Choroid plexus epithelial cell (primary cell): ENCODE data around the gene ACMSD.
"Not testable (repeated sequence)": the region's sequence is repeated elsewhere in the genome, so short reads cannot be mapped to it uniquely, and the experiment has no call there.

ENCODE experiments used
- DNase-seq: peaks from one replicate; pipeline ENCODE4 v3.0.0-alpha.2; 2010; ENCODE audit warnings: low read depth
- H3K4me3 ChIP-seq: 2 replicates; pipeline ENCODE4 v1.5.1; 2011; ENCODE audit warnings: low read depth, mild to moderate bottlenecking, control low read depth, low read length, moderate library complexity
- CTCF ChIP-seq: conservative IDR thresholded peaks from 2 replicates; pipeline ENCODE4 v1.5.1; 2011; ENCODE audit warnings: low read depth, mild to moderate bottlenecking, control low read depth, inconsistent platforms, low read length, moderate library complexity

The ACMSD gene

GRCh38 chr2:134846213-134846612 lies 7.8 kb downstream of the ACMSD start:
- no peak overlapping the region for H3K4me3 ChIP-seq
- DNase-seq = no peak
- no peak for TF ChIP-seq CTCF

GRCh38 chr2:134847582-134847981 lies 9.2 kb downstream of the ACMSD start:
- not testable (repeated sequence) for H3K4me3 ChIP-seq, DNase-seq

- no peak for DNase-seq
- H3K4me3 ChIP-seq = no peak overlapping the region
These were observed 14.1 kb downstream of the ACMSD start for GRCh38 chr2:134852518-134852917.

DNA sequence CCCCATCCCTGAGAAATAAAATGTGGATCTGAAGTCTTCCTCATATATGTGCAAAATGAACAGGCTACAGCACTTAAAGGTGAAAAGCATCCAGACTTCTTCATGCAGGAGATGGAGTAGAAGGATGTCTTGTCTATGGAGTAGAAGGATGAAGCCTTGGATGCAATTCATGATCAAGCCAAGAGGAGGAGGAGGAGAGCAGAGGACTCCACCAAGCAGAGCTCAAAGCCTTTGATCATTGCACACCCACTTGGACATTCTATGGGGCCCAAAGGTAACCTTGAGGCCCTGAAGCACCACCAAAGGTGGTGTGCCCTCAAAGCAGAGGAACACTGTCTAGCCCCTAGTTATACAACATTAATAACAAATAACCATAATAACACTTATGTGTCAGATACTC lies 17.3 kb downstream of the ACMSD start:
- no peak for DNase-seq
- no peak for TF ChIP-seq CTCF
- no peak overlapping the region for H3K4me3 ChIP-seq

More at GRCh38 chr2:134852518-134852917, 14.1 kb downstream of the ACMSD start:
- TF ChIP-seq CTCF = no peak

GRCh38 chr2:134858245-134858644 lies 19.8 kb downstream of the ACMSD start:
- TF ChIP-seq CTCF = no peak
- H3K4me3 ChIP-seq = no peak overlapping the region
- DNase-seq = no peak

DNA sequence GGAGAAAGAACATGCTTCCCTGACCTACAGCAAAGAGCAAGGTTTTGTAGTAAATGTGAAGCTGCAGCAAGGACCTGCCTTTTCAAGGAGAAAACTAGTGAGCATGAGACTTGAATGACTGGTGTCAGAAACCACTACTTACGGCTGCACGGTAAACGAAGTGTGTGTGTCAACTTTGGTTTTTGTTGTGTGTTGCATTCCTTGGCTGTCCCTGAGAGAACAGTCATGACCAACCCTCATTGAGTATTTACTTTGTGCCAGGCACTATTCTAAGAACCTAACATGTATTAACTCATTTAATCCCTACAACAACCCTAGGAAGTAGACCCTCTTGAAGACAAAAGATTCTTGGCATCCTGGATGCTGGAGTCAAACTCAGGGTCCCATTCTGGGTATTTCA lies 22.8 kb downstream of the ACMSD start:
- TF ChIP-seq CTCF = no peak
- DNase-seq = no peak

GRCh38 chr2:134862069-134862468 lies 23.7 kb downstream of the ACMSD start:
- TF ChIP-seq CTCF = no peak
- no peak for DNase-seq
- no peak overlapping the region for H3K4me3 ChIP-seq

More for the DNA sequence above, 22.8 kb downstream of the ACMSD start:
- H3K4me3 ChIP-seq = no peak overlapping the region

DNA sequence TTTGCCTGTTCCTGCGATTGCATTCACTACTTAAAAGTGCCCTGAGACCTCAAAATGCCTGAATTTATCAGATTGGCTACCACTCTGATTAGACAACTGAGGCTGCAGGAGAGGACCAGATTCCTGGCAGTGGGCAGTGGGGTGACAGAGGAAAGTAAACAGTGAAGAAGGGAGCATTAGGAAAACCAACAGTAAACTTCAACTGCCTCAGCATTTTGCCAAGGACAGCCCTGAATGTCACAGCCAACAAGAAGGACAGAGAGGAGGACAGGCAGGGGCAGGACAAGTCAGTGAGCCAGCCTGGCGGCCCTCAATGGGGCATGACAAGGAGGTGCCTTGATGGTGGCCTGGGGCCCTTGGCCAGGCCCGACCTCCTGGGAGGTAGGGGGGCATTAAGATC lies 24.3 kb downstream of the ACMSD start:
- TF ChIP-seq CTCF = no peak
- no peak overlapping the region for H3K4me3 ChIP-seq
- no peak for DNase-seq
